Cardiac fibroblast (primary cell): ENCODE results near the gene CABCOCO1.

Source experiments
- DNase-seq, 2 donors: peaks; one replicate each; pipeline versions ENCODE4 v3.0.0 to v3.0.0-alpha.2; 2010; ENCODE audit warnings: low read depth in 2 of 2
- H3K4me3 ChIP-seq, 2 donors: replicated peaks in 1 of 2; 1 replicate in 1 of 2; 2 replicates in 1 of 2; pipeline ENCODE4 v1.5.1; 2011; ENCODE audit warnings: low read depth in 2 of 2, low read length in 2 of 2, mild to moderate bottlenecking in 2 of 2, moderate library complexity in 1 of 2
- TF ChIP-seq, protein P1 (sequence below): IDR thresholded peaks from one replicate; pipeline ENCODE4 v1.5.1; 2011; ENCODE audit warnings: low read depth, mild to moderate bottlenecking, low read length, inconsistent platforms

CABCOCO1 gene

DNA sequence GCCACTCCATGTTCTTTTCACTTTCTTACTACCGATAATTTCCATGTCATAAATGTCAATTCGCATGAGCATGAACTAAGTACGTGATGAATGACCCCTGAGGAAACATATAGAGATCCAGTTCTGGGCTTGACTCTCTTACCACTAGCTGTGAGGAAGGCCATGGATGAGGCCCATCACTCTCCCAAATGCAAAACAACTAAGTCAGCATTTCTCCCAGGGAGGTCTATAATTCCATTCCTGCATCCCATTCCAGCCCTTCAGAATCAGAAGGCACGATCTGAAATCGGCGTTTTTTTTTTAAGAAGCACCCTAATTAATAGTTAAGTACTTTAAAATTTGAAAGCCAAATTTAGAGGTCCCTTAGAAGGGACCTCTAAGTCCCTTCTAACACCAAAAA lies 116.5 kb downstream of the CABCOCO1 start:
- no peak overlapping the region for H3K4me3 ChIP-seq
- TF ChIP-seq, protein P1, sequence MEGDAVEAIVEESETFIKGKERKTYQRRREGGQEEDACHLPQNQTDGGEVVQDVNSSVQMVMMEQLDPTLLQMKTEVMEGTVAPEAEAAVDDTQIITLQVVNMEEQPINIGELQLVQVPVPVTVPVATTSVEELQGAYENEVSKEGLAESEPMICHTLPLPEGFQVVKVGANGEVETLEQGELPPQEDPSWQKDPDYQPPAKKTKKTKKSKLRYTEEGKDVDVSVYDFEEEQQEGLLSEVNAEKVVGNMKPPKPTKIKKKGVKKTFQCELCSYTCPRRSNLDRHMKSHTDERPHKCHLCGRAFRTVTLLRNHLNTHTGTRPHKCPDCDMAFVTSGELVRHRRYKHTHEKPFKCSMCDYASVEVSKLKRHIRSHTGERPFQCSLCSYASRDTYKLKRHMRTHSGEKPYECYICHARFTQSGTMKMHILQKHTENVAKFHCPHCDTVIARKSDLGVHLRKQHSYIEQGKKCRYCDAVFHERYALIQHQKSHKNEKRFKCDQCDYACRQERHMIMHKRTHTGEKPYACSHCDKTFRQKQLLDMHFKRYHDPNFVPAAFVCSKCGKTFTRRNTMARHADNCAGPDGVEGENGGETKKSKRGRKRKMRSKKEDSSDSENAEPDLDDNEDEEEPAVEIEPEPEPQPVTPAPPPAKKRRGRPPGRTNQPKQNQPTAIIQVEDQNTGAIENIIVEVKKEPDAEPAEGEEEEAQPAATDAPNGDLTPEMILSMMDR, result no peak
- no peak for DNase-seq

DNA sequence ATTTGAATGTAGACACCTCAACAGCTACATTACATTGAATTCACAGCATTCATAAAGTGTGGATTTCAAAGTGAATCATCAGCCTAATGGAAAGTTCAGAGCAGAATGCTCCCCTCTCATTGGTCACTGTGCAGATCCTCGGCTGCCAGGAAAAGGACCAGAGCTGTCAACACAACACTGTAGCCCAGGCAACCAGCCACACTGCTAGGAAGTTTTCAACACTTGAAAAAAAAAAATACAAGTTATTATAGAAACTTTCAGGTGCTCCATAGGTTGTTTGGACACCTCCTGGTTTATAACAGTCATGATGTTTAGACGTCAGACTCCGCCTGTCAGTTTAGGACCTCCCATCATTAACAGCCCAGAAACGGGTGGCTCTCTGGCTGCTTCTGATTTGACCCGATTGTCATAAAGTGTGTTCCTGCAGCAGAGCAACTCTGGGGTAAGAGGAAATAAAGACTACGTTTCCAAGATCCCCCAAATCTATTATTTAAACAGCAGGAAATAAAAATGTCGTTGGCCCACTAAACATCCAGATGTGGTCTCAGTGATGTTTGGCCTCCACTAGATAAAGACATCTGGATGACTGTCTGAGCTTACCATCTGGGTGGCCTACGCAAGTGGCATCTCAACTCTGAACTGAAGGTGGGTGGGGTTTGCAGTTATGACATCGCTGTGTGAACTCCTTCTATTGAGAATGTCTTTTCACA lies 117.4 kb downstream of the CABCOCO1 start:
- TF ChIP-seq, protein P1, result no peak
- DNase-seq, result peak; percentile 84 to 93
- no peak overlapping the region for H3K4me3 ChIP-seq

DNA sequence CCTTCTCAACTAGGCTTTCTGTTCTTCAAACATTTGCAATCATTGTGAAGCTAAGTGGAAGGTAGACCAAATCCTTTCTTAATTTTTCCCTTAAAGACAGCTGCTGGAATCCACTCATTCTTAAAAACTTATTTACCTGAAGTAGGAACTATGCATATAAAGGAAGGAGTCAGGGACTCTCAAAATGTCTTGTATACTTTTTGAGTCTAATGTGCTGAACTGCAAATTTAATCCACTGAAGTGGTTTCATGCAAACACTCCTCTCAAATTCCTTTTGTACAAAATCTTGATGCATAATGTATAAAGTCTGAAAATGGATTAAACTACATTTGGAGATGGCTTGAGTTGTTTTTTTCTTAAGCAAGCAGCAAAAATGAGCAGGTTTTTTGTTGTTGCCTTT lies 118.0 kb downstream of the CABCOCO1 start:
- TF ChIP-seq, protein P1, result no peak
- no peak for DNase-seq
- H3K4me3 ChIP-seq, result no peak overlapping the region

DNA sequence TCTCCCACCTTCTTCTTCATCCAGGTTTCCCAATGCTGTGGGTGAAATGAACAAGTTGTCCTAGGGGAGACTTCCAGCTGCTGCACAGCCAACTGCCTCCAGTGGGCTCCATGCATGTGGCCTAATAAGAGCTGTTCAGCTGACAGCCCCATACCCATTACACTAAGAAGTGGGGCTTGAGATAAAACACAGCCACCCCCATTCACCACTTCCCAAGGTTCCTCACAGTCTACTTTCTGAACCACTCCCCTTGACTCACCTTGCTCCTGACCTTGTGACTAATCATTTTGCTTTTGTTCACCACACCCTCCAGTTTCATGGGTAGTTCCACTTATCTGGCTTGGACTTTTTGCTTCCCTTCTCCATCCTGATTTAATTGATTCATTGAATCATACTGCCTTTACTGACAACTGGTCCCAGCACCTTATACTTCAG lies 119.3 kb downstream of the CABCOCO1 start:
- H3K4me3 ChIP-seq, result no peak overlapping the region
- TF ChIP-seq, protein P1, result no peak
- DNase-seq, result peak in 1 of 2 donors; percentile 56

DNA sequence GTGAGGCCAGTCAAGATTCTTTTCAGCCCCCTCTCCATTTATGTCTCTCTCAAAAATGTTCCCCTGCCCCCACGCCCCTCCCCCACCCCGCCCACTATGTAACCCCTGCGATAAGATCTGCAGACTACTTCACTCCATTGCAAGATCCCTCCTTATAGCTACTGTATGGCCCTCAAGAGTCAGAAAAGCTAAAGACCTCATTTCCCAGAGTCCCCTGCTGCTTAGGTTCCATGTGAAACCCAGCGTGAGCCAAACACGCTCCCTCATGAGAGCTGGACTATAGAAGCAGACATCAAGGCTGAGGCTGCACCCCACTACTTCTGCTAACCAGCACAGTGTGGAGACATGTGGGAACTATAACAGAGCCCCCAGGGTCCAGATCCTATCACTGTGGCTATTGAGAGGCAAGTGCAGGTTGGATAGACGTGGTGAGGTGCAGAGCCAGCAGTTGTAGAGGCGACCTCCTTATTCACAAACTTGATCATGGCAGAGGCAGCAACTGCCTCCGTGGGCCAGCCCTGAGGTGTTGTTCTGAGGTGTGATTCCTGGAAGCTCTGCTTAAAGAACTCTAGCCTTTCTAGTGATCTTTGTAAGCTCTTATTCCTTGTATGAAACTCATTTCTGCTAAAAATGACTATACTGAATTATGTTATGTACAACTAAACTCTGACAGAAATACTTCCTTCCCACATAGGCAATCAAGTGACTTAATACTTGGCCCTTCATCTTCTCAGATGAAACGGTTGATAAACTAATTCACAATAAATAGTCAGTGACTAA lies 121.8 kb downstream of the CABCOCO1 start:
- DNase-seq, result no peak
- TF ChIP-seq, protein P1, result no peak
- H3K4me3 ChIP-seq, result no peak overlapping the region

DNA sequence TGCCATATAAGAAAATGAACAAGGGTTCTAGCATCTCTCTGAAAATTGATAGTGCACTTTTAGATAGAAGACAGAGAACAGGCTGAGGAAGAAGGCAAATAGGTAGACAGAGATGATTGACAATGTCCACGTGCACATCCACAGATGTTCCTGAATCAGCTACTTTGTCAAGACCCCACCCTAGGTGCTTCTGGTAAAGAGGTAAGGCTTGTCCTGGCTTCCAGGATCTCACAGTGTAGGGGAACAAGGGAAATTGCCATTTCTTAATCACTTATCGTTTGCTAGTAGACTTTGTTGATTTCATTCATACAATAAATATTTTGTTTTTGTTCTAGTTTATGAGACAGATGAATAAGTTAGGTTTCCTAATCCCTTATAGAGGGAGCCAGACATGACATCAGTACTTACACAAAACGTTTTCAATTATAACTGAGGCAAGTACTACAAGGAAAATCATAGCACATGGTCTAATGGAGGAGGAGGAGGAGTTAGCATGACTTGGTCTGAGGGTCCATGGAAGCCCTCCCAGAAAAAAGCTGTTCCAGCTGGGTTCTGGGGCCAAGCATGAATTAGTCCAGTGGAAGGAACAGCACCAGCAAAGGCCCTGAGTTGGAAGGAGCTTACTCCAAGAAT lies 122.9 kb downstream of the CABCOCO1 start:
- peak in 1 of 2 donors; percentile 43 for DNase-seq
- no peak overlapping the region for H3K4me3 ChIP-seq
- TF ChIP-seq, protein P1, result no peak
